GM18858 (cell line): Measurements from ENCODE around the gene HOXC6.
"Not testable (repeated sequence)": the region's sequence is repeated elsewhere in the genome, so short reads cannot be mapped to it uniquely, and the experiment has no call there.

Experiments used
- ATAC-seq: cut with Tn5 transposase; IDR thresholded peaks from one replicate; pipeline ENCODE4 v1.9.1; 2021; ENCODE audit not compliant: unreplicated experiment

The HOXC6 gene

GRCh38 chr12:54038871-54039414, 10.7 kb downstream of the HOXC6 start:
- ATAC-seq: no peak

DNA sequence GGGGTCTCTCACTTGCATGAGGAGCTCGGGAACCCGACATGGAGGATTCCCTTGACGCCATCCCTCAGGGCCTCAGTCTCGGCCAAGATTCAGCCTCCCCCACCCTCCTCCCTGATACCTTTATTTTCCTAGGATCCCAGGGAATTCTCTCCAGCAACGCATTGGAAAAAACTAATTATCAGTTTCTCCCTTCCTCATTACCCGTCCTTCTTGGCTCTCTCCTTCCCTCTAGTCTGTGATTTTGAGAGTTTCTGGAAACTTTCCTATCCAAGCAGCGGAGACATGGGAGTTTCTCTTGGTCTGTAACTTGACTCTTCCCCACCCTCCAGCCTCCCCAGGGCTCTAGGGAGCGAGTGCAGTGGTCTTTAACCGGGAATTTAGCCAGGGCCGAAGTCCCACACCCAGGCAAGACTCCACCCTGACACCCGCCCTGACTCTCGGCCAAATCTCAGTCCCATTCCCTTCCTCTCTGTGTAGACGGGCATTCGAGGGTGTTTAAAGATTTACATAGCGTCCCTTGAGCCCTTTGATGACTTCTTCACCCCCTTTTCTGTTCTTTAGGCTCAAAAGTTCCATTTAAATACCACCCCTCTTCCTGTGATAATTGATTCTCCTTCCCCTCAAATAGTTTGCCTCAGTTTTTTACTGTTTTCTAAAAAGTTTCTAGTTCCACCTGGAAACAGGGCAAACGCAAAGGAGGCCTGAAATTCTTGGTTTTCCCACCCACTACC, 11.3 kb downstream of the HOXC6 start:
- ATAC-seq: no peak

- no peak for ATAC-seq
These were observed 11.9 kb downstream of the HOXC6 start for GRCh38 chr12:54040148-54040494.

DNA sequence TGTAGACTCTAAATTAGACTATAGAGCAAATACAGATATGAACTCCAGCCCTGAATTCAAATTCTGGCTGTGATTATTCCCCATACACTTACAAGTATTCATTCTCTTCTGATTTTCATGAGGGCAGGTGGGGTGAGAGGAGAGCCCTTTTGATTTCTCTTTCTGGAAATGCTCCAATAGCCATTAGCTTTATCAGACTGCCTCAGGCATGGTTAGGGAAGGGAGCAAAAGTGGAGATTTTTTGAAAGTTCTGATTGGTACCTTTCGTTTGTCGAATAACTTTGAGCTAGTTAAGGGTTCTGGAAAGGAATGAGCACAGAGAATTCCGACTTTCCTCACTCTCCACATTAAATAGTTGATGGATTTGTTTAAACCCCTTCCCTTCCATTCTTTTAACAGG, 12.4 kb downstream of the HOXC6 start:
- ATAC-seq: no peak

DNA sequence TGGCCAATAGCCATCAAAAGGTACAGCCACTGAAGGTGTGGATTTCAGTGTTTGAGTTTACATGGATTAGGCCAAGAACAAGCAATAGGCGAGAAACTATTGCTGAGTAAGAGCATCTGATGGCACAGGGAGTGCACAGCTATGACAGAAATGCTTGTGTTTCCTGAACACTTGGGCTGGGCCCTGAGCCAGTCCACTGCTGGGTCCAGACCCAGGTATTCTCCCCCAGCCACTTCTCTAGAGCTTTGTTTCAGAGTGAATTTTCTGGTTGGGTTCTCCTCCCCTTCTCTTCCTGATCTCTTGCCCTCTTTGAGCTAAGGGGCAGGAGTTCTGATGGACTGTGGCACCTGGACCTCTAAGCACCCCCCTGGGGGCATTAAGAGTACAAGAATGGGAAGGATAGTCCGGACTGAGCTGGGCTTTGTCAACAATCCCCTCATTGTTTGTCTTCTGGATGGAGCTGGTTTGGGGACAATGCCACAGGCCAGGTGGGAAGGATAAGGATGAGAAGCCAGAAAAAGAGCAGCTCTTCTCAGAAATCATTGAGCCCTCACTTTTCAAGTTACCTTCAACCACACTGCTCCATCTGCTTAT, 13.0 kb downstream of the HOXC6 start:
- no peak for ATAC-seq

DNA sequence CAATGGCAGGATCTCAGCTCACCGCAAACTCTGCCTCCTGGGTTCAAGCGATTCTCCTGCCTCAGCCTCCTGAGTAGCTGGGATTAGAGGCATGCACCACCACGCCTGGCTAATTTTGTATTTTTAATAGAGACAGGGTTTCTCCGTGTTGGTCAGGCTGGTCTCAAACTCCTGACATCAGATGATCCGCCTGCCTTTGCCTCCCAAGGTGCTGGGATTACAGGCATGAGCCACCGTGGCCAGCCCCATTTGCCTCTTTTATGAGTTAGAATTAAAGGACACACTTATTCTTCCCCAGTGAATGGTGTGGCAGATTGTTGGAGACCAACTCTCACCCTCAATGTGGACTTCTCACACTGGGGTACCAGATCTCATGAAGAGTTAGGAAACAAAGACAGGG, 13.8 kb downstream of the HOXC6 start:
- not testable (repeated sequence) for ATAC-seq

DNA sequence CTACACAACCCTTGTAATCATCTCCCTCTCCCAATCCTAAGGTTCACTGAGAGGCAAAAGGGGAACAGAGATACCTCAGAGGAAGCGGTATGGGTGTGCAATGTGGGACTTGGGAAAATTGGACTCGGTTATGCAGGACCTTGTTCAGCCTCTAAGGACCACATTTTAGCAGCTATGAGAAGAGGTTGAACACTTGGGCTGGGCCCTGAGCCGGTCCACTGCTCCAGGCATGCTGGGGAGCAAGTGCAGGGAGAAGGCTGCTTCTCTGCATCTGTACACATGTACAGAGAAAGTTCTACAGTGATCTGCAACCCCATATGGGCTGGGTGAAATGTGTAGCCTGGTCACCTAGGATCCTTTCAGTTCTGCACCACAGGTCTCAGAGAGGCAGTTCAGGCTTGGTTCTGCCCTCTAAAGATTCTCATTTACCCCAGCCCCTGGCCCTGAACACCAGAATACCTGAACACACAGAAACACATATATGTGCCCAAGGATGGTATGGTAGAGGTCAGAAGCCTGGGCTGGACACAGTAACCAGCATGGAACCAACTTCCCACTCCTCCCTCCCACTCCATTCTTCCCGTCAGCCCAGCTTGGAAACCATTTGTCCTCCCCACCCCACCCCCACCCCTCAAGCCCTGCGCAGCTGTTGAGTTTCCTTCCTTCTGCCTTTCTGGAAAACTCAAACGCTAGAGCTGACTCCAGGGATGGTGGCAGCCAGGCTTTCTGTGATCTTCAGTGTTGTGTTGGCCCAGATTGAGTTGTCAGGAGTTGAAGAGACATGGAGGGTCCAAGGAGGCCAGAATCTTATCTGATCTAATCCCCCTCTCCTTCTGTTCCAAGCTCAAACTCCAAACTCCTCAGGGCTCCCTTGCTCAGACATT, 15.0 kb downstream of the HOXC6 start:
- ATAC-seq: no peak

DNA sequence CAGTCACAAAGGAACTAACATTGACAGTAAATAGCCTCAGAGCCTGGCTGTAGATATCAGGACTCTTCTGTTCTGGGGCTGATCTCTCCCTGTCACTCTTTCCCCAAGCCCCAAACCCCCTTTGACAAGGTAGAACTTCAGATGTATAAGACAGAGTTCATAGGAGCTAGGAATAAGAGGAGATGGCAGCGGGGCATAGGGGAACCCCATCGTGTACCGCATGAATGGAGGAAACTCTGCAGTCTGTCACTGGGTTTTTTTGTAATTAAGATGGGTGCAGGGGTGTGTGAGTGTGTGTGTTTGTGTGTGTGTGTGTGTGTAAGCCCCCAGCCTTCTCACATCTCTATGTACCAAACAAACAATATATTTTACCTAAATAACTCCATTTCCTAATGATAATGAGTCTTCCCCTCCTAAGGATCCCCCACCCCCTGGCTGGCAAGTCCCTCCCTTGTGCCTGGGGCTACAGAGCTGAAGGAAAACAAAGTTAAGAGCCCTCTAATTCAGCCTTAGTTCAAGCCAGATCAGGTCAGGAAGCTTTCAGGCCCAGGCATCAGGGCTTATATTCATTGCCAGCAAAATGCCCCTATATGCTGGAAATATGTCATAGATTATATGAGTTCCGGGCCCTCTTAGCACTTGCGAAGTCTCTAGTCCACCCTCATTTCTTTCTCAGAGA, 16.3 kb downstream of the HOXC6 start:
- no peak for ATAC-seq

DNA sequence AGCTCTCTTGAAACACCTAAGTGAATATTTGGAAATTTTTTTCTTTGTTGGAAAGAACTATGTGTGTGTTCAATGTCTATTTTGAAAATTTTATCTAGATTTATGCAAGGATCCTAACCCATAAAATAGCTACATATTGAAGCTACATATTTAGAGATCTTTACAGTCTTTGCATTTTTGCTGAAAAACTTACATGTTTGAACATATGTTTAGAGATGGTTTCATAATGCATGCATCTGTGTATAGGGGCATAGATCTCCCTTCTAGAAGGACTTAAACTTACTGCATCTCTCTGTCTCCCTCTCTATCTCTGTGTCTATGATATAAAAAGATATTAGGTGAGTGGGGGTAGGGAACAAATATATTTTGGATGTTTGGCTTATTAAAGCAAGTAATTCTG, 17.2 kb downstream of the HOXC6 start:
- no peak for ATAC-seq

DNA sequence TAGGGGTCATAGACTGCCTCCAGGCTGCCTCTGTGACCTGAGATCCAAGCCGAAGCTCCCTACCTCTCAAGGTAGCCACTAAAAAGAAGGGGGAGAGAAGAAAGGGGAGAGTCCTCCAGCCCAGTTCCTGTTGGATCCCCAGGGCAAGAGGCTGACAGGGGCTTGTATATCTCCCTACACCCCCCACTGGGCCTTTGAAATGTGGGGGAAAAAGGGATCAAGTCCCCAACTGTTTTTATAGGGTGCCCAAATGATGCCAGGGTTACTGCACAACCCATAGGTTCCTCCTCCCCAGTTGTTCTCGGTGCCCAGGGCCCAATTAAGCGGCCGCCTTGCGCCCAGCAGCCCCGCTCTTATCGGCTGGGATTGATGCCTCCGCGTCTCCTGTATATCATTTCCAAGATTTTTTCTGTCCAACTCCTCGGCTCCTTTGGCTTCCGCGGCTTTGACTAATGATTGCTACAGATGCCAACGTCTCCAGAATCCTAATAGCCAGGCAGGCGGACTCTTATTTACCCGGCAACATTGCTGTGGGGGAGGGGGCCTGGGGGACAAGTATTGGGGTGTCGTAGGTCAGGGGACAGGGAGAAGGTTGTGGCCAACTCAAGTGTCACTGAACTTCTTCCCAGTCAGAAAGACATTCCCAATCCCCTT, 17.8 kb downstream of the HOXC6 start:
- ATAC-seq: no peak

DNA sequence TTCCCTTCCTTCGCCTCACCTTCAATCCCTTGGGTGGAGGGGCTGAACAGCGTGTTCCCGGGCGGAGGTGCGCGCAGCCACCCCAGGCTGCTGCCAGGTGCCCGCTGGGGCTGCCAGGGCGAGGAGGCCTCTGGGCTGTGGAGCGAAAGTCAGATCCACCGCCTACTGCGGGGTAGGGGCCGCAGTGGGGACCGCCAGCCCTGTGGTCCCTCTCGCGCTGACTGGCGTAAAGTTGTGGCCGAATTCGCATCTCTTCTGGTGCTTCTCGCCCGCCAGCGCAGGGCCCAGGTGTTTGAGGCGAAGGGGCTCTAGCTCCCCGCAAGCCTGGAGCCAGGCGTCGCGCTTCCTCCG, 18.5 kb downstream of the HOXC6 start:
- ATAC-seq: no peak

DNA sequence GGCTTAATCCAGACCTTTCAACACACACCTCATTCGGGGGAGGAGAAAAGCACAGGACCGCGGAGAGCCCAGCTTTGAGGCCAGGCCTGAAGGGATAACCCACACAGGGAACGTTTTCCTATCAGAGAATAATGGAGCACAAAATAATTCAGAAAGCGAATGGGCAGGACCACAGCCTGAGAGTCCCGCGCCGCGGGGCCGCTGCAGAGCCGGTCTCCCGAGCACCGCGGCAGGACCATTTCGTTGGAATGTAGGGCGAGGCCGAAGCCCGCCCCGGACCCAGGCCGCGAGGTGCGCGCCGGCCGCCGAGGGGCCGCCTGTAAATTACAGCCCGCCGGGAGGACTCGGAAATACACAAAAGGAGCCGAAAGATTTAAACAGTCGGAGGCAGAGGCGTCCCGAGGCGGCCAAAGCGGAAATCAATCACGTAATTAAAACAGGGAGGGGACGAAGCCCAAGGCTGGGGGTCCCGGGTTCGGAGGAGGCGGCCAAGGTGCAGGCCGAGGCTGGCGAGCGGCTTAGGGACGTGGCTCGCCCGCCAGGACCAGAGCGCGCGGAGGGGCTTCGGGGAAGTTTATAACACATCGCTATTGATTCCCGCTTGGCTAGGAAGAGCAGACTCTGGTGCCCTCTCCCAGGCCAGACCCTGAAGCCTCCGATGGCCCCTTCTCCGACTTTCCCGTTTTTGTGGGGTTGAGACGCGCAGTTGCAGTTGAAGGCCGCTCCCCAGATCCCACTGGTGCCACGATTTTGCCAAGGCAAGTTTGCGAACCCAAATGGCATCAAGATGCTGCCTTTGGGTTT, 19.1 kb downstream of the HOXC6 start:
- ATAC-seq: no peak

- ATAC-seq: no peak
These were observed 19.7 kb downstream of the HOXC6 start for GRCh38 chr12:54047964-54048303.

DNA sequence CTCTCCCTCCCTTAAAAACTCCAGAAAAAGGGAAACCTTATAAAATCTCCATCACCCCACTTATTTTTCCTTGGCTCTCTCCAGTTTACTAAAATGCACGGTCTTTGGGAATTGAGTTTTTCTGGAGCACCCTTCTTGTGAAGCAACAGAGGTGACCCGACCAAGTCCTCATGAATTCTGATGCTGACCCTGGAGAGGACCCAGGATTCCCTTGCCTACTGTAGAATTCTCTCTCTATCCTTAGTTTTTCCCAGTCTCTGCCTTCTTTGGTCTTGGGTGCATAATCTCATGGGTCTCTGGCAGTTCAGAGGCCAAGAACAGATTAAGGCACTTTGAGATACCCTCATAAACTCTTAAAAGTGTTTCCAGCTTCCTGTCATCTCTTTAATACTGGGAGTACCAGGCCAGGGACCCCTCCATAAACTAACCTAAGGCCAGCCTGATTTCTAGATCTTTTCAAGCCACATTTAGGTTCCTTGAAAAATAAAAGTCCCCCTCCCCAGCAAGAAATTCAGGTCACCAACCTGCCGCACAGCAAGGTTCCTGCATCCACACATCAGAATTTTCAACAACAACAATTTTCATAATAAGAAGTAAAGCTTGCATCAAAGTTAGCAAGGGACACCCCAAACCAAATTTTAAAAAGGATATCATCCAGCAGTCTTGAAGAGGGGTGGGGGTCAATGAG, 20.3 kb downstream of the HOXC6 start:
- no peak for ATAC-seq

DNA sequence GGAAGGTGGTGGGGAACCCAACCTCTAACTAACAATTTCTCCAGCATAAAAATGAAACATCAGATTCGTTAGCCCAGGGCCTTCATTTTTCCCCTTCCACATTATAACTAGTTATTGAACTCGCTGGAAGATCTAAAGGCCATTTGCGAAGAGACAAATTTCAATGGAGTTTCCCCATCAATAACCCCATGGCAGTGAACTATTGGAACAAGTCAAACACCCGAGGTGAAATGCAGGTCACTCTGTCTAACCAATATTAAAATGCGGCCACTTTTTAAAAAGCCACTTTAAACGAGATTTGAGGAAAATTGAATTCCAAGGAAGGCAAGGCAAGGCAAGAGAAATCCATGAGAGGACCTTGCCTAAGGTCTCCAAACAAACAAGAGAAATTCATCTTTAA, 20.9 kb downstream of the HOXC6 start:
- no peak for ATAC-seq

DNA sequence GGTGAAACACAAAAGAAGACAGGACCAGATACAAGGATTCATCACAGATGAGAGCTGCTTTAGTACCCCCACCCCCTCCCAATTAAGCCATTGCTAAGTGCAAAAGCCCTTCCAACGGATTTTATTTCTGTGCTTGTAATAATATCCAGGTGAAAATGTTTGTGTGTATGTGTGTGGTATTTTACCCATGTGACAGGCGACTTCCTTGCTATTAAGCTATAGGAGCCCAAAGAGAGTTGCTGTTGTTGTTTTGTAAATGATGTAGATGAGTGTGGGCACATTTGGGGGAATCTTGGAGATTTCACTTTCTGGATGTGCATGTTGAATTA, 22.2 kb downstream of the HOXC6 start:
- ATAC-seq: no peak

DNA sequence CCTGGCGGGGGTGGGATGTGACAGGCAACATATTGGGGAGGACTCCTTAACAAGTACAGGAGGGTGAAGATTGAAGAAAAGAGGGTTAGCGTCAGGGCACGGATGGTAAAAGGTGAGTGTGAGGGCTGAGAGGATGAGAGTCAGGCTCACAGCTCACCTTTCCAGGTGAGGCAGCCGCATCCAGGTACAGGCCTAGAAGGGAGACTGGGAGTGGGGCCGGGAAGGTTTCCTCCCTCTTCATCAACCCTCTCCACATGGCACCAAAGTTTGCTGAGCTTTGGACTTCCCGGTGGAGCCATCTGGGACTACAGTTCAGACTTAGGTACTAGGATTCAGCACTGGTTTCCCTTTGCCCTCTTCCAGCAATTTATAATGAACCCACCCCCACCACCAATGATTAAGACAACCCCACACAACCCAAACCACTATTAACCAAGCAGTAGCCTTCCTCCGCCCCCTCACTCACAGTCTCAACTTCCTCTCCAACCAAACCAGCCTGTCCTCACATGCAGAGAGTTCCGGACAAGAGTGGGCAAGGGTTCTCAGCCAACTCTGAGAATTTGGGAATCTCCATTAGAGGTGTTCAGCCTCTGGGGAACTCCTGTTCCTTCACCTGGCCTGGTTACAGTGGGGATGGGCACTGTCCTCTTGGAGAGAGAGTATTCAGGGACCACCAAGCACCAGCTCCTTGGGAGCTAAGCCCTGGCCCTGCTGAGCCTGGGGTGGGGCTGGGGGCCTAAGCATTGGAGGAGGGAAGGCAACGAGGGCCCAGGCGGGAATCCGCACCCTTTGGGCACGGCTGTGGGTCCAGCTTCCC, 23.0 kb downstream of the HOXC6 start:
- no peak for ATAC-seq

- no peak for ATAC-seq
These were observed 23.7 kb downstream of the HOXC6 start for GRCh38 chr12:54051874-54052437.
